Measurements from ENCODE around the gene MEIKIN.

Gene MEIKIN

DNA sequence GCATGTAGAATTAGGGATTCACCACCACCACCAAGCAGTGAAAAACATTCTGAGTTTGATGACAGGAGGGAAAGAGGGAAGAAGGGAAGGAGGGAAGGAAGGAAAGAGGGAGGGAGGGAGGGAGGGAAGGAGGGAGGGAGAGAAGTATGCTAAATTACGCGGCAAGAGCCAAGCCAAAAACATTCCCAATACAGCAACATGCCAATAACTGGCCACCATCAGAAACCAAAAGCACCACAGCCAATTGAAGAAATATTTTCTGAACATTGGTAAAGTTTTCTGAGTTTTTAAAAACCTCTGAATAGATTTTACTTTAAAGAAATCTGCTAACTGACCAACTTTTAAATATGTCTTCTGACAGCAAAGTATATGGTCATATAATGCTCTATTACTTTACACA, 184.7 kb downstream of the MEIKIN start:
- peaks cover 34% of the 10 kb centered on the region for H3K4me1 Mint-ChIP-seq
- ATAC-seq (no peak), DNase-seq (ENCODE audit: low spot score in 2 of 2) (no peak)
- H3K9me3 Mint-ChIP-seq: peaks cover 3% of the 10 kb centered on the region
- no peak overlapping the region for H3K4me3 Mint-ChIP-seq
- no peak overlapping the region for H3K27ac Mint-ChIP-seq
- no peaks in the 10 kb centered on the region for H3K36me3 Mint-ChIP-seq

DNA sequence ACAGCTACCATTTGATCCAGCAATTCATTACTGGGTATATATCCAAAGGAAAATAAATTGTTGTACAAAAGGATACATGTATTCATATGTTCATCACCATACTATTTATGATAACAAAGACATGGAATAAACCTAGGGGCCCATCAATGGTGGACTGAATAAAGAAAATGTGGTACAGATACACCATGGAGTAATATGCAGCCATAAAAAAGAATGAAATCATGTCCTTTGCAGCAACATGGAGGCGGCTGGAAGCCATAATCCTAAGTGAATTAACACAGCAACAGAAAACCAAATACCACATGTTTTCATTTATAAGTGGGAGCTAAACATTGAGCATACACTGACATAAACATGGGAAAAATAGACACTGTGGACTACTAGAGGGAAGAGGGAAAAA, 185.8 kb downstream of the MEIKIN start:
- Mint-ChIP-seq H3K9me3 (peaks cover 3% of the 10 kb centered on the region), H3K27ac (no peak overlapping the region), H3K4me1 (peaks cover 30% of the 10 kb centered on the region), H3K4me3 (no peak overlapping the region), H3K36me3 (no peaks in the 10 kb centered on the region)
- no peak for DNase-seq (ENCODE audit: low spot score in 2 of 2)
- ATAC-seq: no peak

DNA sequence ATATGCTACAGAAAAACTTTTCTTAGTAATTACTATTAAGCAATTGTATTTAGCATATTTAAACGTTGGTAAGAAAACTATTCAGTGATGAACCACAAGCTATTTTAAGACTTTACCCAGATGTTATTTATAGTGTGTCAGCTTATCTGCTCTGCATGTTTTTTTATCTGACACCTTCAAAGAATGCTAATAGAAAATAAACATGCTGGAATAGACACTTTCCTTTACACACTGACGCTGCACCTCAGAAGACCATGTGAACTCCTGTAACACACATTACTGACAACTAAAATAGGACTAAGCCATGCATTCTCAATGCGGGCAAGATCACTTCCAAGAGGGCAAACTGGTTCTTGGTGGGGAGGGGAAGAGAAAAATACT, 187.0 kb downstream of the MEIKIN start:
- H3K9me3 Mint-ChIP-seq: peaks cover 3% of the 10 kb centered on the region
- no peak for ATAC-seq
- H3K27ac Mint-ChIP-seq: no peak overlapping the region
- H3K4me1 Mint-ChIP-seq: peaks cover 30% of the 10 kb centered on the region
- no peak overlapping the region for H3K4me3 Mint-ChIP-seq
- no peaks in the 10 kb centered on the region for H3K36me3 Mint-ChIP-seq
- DNase-seq (ENCODE audit: low spot score in 2 of 2): no peak

DNA sequence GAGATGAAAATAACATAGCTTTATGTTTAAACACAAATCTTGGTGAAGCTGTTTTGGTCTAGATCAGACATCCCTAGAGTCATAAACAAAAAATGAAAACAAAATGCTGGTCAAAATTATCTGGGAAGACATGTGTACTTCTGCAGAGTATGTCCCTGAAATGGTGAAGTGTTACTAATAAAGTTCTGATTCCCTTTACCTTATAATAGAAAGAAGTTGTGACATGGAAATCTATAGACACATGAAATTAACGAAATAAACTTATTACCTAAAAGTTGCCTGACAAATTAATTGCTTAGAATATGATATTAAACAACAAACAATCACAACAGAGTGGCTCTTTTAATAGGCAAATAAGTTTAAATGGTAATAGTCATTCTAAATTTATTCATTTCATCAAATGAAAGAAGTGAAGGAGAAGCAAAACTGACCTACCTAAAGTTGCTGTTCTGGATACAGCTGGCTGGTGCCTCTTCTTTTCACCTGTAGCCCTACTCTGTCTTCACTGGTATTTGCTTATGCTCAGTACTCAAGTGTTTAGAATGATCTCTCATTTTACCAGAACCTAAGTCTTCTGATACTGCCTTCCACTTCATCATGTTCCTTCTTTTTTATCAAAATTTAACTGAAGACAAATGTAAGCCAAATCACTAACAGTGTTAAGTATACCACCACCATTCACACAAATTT, 187.5 kb downstream of the MEIKIN start:
- ATAC-seq (no peak), DNase-seq (ENCODE audit: low spot score in 2 of 2) (no peak)
- peaks cover 3% of the 10 kb centered on the region for H3K9me3 Mint-ChIP-seq
- H3K27ac Mint-ChIP-seq: no peak overlapping the region
- H3K36me3 Mint-ChIP-seq: no peaks in the 10 kb centered on the region
- H3K4me1 Mint-ChIP-seq: peaks cover 30% of the 10 kb centered on the region
- H3K4me3 Mint-ChIP-seq: no peak overlapping the region

Data from stimulated activated effector memory CD8-positive, alpha-beta T cell treated with anti-CD3 and anti-CD28 coated beads, Interleukin-12 subunit alpha, Interleukin-12 subunit beta, amount 100 ng/mL, for 72 hours (primary cell).